GM23248 (cell line): Measurements from ENCODE around the gene TTC39B. TPM values are rescaled to one million over a fixed set of nuclear protein-coding genes. Genes with fewer than 3 reads are reported as not detected.

Experiments
- DNase-seq: peaks from one replicate; pipeline ENCODE4 v3.0.0-alpha.2; 2015
- H2AFZ ChIP-seq: fragments of 200-600 bp; sonication (generic); 2 replicates; pipeline ENCODE4 v1.6.1; 2016; ENCODE audit warnings: antibody characterized with exemption
- H3F3A ChIP-seq: fragments of 200-600 bp; sonication (generic); 2 replicates; pipeline ENCODE4 v1.6.1; 2016; ENCODE audit warnings: mild to moderate bottlenecking, antibody characterized with exemption, mixed run types; ENCODE audit not compliant: insufficient read depth
- H3K27ac ChIP-seq: fragments of 200-600 bp; sonication (generic); 2 replicates; pipeline ENCODE4 v1.5.1; 2016; ENCODE audit warnings: mild to moderate bottlenecking
- H3K27me3 ChIP-seq: fragments of 200-600 bp; sonication (generic); replicated peaks from 2 replicates; pipeline ENCODE4 v1.6.1; 2016; ENCODE audit warnings: mild to moderate bottlenecking; ENCODE audit not compliant: insufficient read depth
- H3K36me3 ChIP-seq: fragments of 200-600 bp; sonication (generic); 2 replicates; pipeline ENCODE4 v1.6.1; 2016; ENCODE audit warnings: low read depth, mild to moderate bottlenecking
- H3K4me1 ChIP-seq: fragments of 200-600 bp; sonication (generic); 2 replicates; pipeline ENCODE4 v1.6.1; 2016; ENCODE audit warnings: mild to moderate bottlenecking; ENCODE audit not compliant: insufficient read depth
- H3K4me2 ChIP-seq: fragments of 200-600 bp; sonication (generic); one replicate; pipeline ENCODE4 v1.6.1; 2016; ENCODE audit warnings: mild to moderate bottlenecking; ENCODE audit not compliant: unreplicated experiment
- H3K4me3 ChIP-seq: fragments of 200-600 bp; sonication (generic); 2 replicates; pipeline ENCODE4 v1.5.1; 2016; ENCODE audit warnings: mild to moderate bottlenecking
- H3K79me2 ChIP-seq: fragments of 200-600 bp; sonication (generic); 2 replicates; pipeline ENCODE4 v1.6.1; 2016; ENCODE audit warnings: mild to moderate bottlenecking; ENCODE audit not compliant: insufficient read depth
- H3K9ac ChIP-seq: fragments of 200-600 bp; sonication (generic); 2 replicates; pipeline ENCODE4 v1.6.1; 2016; ENCODE audit warnings: mild to moderate bottlenecking
- H3K9me2 ChIP-seq: fragments of 200-600 bp; sonication (generic); 2 replicates; pipeline ENCODE4 v1.6.1; 2016; ENCODE audit warnings: mixed run types, mild to moderate bottlenecking, moderate library complexity; ENCODE audit not compliant: insufficient read depth
- H3K9me3 ChIP-seq: fragments of 200-600 bp; sonication (generic); one replicate; pipeline ENCODE4 v1.6.1; 2017; ENCODE audit warnings: low read depth
- H4K20me1 ChIP-seq: fragments of 200-600 bp; sonication (generic); 2 replicates; pipeline ENCODE4 v1.6.0; 2016; ENCODE audit not compliant: insufficient read depth
- EZH2 ChIP-seq: fragments of 200-600 bp; sonication (generic); IDR thresholded peaks from 2 replicates; pipeline ENCODE4 v1.6.1; 2018; ENCODE audit warnings: antibody characterized with exemption, mild to moderate bottlenecking; ENCODE audit not compliant: insufficient read depth, poor library complexity, severe bottlenecking
- EZH2phosphoT487 ChIP-seq: fragments of 200-600 bp; sonication (generic); IDR thresholded peaks from 2 replicates; pipeline ENCODE4 v1.6.1; 2018; ENCODE audit warnings: antibody characterized with exemption, moderate library complexity, mild to moderate bottlenecking, low read depth; ENCODE audit not compliant: insufficient read depth
- WGBS, 2 experiments: methylation state at CpG; one replicate each; pipeline ENCODE4 v1.1.6; 2015 to 2017; ENCODE audit warnings: low lambda C conversion rate in 2 of 2, low coverage in 1 of 2; ENCODE audit errors: missing lambda C conversion rate in 2 of 2; 5-methylcytosine and 5-hydroxymethylcytosine counted together
- in situ Hi-C: fragments of 300-500 bp; cut with MboI; formaldehyde crosslinking; loops from 2 replicates; pipeline ENCODE4 v1.15.0; 2020
- polyA plus RNA-seq: library from polyadenylated mRNA; unstranded; fragments of >200 nt; fragmentation: Nextera tagmentation; extraction: Ambion mirVana; gene quantifications from 2 replicates; pipeline ENCODE4 v1.2.1, GENCODE V29; 2016
- total RNA-seq: library from RNA; depleted of rRNA; stranded (reverse); fragments of >200 nt; shearing (Covaris generic); gene quantifications from 2 replicates; pipeline ENCODE4 v1.2.3, GENCODE V29; 2014

TTC39B gene
- total and polyA plus RNA-seq, 2 experiments from 2014 or later: 6.3 to 10.9 TPM

DNA sequence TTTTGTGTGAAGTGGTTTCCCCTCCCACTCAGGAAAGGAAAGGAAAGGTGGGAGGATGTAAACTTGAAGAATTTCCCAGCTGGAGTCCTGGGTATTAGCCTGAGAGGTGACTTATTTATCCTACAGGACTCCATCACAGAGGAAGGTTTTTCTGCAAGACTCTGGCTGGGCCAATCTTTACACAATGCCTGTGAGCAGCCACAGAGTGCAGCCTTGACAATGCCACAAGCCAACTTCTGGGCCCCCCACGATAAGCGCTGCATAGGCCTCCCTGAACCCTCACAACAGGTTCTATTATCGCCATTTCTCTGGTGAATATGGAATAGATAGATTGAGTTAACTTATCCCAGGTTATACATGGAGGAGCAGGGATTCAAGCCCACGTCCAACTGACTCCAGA lies 12.4 kb downstream of the TTC39B start:
- WGBS, 2 experiments: 91 to 92% methylated on average over 4 of the region's 4 CpGs
- TF ChIP-seq EZH2phosphoT487: no peak
- no peak for TF ChIP-seq EZH2
- Histone ChIP-seq H4K20me1 (no peaks in the 10 kb centered on the region), H2AFZ (peak overlapping the region; percentile 59), H3K4me1 (peaks cover 33% of the 10 kb centered on the region), H3K9me2 (no peaks in the 10 kb centered on the region), H3K36me3 (no peaks in the 10 kb centered on the region), H3K9me3 (no peaks in the 10 kb centered on the region), H3K9ac (peak overlapping the region; percentile 4; the same call in 1 of the 2 replicates), H3K27ac (peak overlapping the region; percentile 93; the same call in 1 of the 2 replicates), H3F3A (peaks cover 31% of the 10 kb centered on the region), H3K4me2 (no peak overlapping the region), H3K4me3 (no peak overlapping the region), H3K27me3 (no peaks in the 10 kb centered on the region), H3K79me2 (peaks cover 76% of the 10 kb centered on the region)
- in situ Hi-C loops: no loop called here
- DNase-seq: no peak

DNA sequence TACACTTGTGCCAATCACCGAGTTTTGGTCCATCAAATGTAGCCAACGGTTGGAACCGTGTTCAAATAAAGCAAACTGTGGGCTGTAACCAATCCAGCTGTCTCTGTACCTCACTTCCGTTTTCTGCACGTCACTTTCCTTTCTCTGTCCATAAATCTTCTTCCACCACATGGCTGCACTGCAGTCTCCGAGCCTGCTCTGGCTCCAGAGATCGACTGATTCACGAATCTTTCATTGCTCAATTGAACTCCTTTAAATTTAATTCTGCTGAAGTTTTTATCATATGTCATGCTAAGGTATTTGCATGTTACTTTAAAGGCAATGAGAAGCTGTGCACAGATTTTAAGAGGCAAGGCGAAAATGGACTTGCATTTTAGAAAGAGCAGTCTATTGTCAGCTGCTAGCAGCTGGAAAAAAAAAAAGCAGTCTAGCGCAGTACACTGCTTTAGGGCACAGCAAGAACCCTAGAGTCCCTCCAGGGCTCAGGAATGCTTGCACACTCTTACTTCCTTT lies 13.2 kb downstream of the TTC39B start:
- Histone ChIP-seq H3K27me3 (no peaks in the 10 kb centered on the region), H3K4me1 (peaks cover 33% of the 10 kb centered on the region), H3K79me2 (peaks cover 76% of the 10 kb centered on the region), H3K9ac (peak overlapping the region; percentile 4; the same call in 1 of the 2 replicates), H3K27ac (peak overlapping the region; percentile 93), H3K9me2 (no peaks in the 10 kb centered on the region), H4K20me1 (no peaks in the 10 kb centered on the region), H3K4me2 (peak overlapping the region; percentile 62), H3K36me3 (no peaks in the 10 kb centered on the region), H3F3A (peaks cover 31% of the 10 kb centered on the region), H3K9me3 (no peaks in the 10 kb centered on the region), H2AFZ (peak overlapping the region; percentile 59), H3K4me3 (peak overlapping the region; percentile 25; the same call in 1 of the 2 replicates)
- WGBS, 2 experiments: 17 to 20% methylated on average over 10 of the region's 10 CpGs
- in situ Hi-C loops: no loop called here
- peak; percentile 68 for DNase-seq
- TF ChIP-seq EZH2phosphoT487 (no peak), EZH2 (no peak)

DNA sequence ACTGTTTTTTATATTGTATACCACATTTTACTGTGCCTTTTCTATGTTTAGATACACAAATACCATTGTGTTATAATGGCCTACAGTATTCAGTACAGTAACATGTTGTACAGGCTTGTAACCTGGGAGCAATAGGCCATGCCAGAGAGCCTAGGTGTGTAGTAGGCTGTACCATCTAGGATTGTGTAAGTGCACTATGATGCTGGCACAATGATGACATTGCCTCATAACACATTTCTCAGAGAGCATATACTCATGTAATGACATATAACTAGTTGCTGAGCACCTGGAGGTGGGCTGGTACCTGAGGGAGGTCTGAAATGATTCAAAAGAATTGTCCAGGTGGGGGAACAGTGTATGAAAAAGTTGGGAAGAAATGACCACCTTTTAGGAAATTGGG lies 13.9 kb downstream of the TTC39B start:
- Histone ChIP-seq H3F3A (peaks cover 31% of the 10 kb centered on the region), H3K27ac (peak overlapping the region; percentile 93; the same call in 1 of the 2 replicates)

DNA sequence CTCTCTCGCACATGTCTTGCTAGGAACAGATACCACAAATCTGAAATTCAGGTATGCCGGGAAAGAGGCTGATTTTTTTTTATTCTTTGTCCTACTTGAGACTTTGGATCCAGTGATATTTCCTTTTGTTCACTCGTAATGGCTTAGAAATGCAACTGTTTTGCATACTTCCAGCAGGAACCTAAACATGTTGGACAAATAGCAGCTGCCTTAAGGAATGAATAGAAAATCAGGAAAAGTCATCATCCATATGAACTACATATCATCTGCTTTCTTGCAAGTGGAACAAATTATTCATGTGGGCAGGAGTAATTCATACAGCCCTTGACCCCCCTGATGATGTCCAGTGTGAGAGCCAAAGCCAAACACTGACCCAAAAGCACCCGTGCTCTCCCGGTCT lies 17.4 kb downstream of the TTC39B start:
- H3K9me2 ChIP-seq: no peaks in the 10 kb centered on the region
- peaks cover 70% of the 10 kb centered on the region for H3K79me2 ChIP-seq
- no peaks in the 10 kb centered on the region for H3K27me3 ChIP-seq
- H3K9me3 ChIP-seq: no peaks in the 10 kb centered on the region
- H3K4me2 ChIP-seq: no peak overlapping the region
- no peak overlapping the region for H3K9ac ChIP-seq
- H3K4me3 ChIP-seq: no peak overlapping the region
- H4K20me1 ChIP-seq: no peaks in the 10 kb centered on the region
- WGBS, 2 experiments: 88 to 91% methylated on average over 5 of the region's 5 CpGs
- H3K4me1 ChIP-seq: peaks cover 13% of the 10 kb centered on the region
- H3F3A ChIP-seq: peaks cover 11% of the 10 kb centered on the region
- H3K36me3 ChIP-seq: no peaks in the 10 kb centered on the region
- no peak for DNase-seq
- no peak for TF ChIP-seq EZH2phosphoT487
- no peak for TF ChIP-seq EZH2
- no peak overlapping the region for H2AFZ ChIP-seq
- in situ Hi-C loops: loop anchor here (10.0 kb wide), 1 partner anchor 125 kb away; no protein-coding TSS in a partner anchor
- H3K27ac ChIP-seq: no peak overlapping the region

More for the DNA sequence above, 13.9 kb downstream of the TTC39B start:
- Histone ChIP-seq H3K9ac (no peak overlapping the region), H2AFZ (no peak overlapping the region), H3K4me3 (no peak overlapping the region), H3K79me2 (peaks cover 73% of the 10 kb centered on the region), H3K9me2 (no peaks in the 10 kb centered on the region), H3K4me2 (no peak overlapping the region), H3K36me3 (no peaks in the 10 kb centered on the region), H3K9me3 (no peaks in the 10 kb centered on the region), H4K20me1 (no peaks in the 10 kb centered on the region), H3K27me3 (no peaks in the 10 kb centered on the region), H3K4me1 (peaks cover 33% of the 10 kb centered on the region)
- TF ChIP-seq EZH2 (no peak), EZH2phosphoT487 (no peak)
- no peak for DNase-seq
- in situ Hi-C loops: no loop called here

DNA sequence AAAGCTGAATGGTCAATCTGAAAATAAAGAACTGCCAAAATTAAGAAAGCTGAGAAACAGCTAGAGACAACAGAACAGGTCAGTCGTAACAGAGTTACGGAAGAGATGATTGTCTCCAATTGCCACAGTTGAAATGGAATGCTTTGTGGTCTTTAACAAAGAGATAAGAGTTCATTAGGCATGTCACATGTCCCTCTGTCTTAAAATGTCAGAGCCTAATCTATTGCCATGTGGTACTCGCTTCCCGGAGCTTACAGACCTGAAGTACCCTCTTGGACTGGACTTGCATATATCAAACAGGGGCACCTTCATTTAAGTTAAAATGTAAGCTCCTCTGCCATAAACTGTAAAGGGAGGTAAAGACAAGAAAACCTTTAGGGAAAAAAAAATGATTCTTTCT lies 19.7 kb downstream of the TTC39B start:
- WGBS, 2 experiments: 98 to 99% methylated on average over 4 of the region's 4 CpGs
- H3K4me3 ChIP-seq: no peak overlapping the region
- no peaks in the 10 kb centered on the region for H3K9me3 ChIP-seq
- no peaks in the 10 kb centered on the region for H3K4me1 ChIP-seq
- no peak overlapping the region for H3K4me2 ChIP-seq
- H3K36me3 ChIP-seq: no peaks in the 10 kb centered on the region
- H2AFZ ChIP-seq: no peak overlapping the region
- TF ChIP-seq EZH2 (no peak), EZH2phosphoT487 (no peak)
- H3K9ac ChIP-seq: no peak overlapping the region
- no peaks in the 10 kb centered on the region for H3K9me2 ChIP-seq
- H3K79me2 ChIP-seq: peaks cover 68% of the 10 kb centered on the region
- H3K27me3 ChIP-seq: no peaks in the 10 kb centered on the region
- H4K20me1 ChIP-seq: no peaks in the 10 kb centered on the region
- H3K27ac ChIP-seq: no peak overlapping the region
- DNase-seq: no peak
- in situ Hi-C loops: loop anchor here (10.0 kb wide), 1 partner anchor 127 kb away; no protein-coding TSS in a partner anchor
- H3F3A ChIP-seq: no peaks in the 10 kb centered on the region
